Coronary artery (tissue), 2 donors: ENCODE results near the gene PAM16.
A peak's percentile ranks its signal among the peaks of the same experiment; 100 is the strongest.

Experiments
- DNase-seq: peaks from one replicate; pipeline ENCODE4 v3.0.0-alpha.2; 2017; ENCODE audit warnings: low spot score
- H3K27ac ChIP-seq, 2 donors: fragments of 200-600 bp; sonication (generic); one replicate each; pipeline ENCODE4 v1.5.1; 2016 to 2019
- H3K4me3 ChIP-seq: fragments of 200-600 bp; sonication (generic); 2 replicates; pipeline ENCODE4 v1.5.1; 2016; ENCODE audit warnings: mild to moderate bottlenecking, moderate library complexity
- TF ChIP-seq, protein P1 (sequence below): fragments of 200-600 bp; sonication (generic); IDR thresholded peaks from one replicate; pipeline ENCODE4 v1.5.1; 2019; ENCODE audit warnings: antibody characterized with exemption

Gene PAM16

DNA sequence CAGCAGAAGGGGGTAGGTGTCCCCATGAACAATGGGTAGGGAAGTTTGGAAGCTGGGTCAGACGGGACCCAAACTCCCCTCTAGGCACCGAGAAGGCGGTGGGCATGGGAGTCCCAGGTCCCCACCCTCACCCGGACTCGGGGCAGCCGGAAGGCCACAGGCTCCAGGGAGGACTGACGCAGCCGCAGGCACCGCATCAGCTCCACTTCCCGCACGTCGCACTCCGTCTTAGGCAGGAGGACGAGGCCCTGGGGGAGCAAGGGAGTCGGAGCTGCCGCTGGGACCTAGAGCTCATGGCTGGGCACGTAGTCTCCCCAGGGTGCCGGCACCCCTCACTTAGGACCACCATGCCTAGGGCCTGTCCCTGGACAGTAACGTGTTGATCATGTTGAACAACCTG is 7.1 kb upstream of the PAM16 start:
- DNase-seq: no peak
- TF ChIP-seq, protein P1, sequence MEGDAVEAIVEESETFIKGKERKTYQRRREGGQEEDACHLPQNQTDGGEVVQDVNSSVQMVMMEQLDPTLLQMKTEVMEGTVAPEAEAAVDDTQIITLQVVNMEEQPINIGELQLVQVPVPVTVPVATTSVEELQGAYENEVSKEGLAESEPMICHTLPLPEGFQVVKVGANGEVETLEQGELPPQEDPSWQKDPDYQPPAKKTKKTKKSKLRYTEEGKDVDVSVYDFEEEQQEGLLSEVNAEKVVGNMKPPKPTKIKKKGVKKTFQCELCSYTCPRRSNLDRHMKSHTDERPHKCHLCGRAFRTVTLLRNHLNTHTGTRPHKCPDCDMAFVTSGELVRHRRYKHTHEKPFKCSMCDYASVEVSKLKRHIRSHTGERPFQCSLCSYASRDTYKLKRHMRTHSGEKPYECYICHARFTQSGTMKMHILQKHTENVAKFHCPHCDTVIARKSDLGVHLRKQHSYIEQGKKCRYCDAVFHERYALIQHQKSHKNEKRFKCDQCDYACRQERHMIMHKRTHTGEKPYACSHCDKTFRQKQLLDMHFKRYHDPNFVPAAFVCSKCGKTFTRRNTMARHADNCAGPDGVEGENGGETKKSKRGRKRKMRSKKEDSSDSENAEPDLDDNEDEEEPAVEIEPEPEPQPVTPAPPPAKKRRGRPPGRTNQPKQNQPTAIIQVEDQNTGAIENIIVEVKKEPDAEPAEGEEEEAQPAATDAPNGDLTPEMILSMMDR: no peak
- no peak overlapping the region for H3K4me3 ChIP-seq
- no peak overlapping the region for H3K27ac ChIP-seq

DNA sequence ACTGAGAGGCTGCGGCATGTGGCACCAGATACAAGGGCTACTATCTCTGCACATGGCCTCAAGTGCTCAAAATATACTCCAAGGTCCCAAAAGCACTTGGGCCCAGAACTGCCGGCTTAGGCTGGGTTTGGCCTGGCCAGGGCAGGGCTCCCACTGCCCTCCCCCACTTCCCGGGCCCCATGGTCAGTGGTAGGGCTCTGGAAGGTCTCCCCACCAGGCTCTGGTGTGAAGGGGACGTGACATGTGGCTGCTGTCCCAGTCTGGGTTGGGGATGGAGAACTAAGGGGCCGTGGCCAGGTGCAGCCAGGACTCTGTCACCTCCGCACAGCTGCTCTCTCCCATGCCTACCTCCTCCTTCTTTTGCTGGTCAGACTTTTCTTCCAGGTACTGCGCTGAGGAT is 5.7 kb upstream of the PAM16 start:
- DNase-seq: no peak
- Histone ChIP-seq H3K4me3 (no peak overlapping the region), H3K27ac (no peak overlapping the region)
- TF ChIP-seq, protein P1: no peak

DNA sequence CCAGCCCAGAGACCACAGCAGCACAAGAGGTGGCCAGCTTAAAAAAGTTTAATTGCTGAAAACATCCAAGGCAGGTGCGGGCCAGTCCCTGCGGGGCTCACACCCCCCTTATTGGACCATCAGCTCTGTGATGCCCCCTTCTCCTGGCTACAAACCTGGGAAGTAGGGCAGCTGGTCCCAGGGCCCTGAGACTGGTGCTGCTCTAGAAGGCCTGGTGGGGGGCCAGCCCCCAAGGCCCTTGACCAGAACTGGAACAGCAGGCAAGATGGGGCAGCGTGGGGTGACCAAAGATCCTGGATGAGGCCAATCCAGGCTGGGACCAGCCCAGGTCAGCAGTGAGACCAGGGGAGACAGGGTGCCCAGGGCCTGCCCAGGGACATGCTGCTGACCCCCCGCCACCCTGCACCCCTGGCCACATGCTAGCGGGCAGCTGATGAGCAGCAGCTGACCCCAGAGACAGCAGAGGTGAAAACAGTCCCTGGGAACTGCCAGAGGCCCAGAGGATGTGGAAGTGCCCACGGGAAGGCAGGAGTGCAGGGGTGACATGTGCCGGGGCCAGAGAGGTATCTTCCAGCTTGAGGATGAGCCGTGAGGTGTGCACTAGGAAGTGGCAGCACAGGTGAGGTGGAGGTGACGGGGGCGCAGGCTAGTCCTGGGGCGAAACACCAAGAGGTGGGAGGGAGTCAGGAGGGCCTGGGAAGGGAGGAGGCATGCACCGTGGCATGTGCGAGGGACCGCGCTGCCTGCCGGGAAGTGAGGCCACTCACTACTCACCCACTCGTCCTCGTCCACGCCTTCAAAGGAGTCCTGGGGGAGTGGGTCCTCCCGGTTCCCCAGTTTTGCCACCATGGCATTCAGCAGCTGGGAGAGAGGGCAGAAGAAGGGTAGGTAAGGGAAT is 3.6 kb upstream of the PAM16 start:
- H3K4me3 ChIP-seq: no peak overlapping the region
- no peak overlapping the region for H3K27ac ChIP-seq
- DNase-seq: no peak
- TF ChIP-seq, protein P1: no peak

DNA sequence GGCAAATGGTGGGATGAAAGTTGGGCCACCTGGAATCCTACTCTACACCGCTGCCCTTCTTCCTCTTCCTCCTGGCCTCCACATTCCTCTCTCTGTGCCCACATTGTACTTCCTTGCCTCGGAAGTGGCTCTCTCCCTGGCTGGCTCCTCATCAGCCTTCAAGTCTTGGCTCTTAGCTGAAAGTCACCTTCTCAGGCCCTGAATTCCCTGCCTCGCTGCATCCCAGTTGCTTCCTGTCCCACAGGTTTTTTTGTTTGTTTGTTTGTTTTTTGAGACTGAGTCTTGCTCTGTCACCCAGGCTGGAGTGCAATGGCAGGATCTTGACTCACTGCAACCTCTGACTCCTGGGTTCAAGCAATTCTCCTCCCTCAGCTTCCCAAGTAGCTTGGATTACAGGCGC is 2.6 kb upstream of the PAM16 start:
- no peak overlapping the region for H3K4me3 ChIP-seq
- TF ChIP-seq, protein P1: no peak

DNA sequence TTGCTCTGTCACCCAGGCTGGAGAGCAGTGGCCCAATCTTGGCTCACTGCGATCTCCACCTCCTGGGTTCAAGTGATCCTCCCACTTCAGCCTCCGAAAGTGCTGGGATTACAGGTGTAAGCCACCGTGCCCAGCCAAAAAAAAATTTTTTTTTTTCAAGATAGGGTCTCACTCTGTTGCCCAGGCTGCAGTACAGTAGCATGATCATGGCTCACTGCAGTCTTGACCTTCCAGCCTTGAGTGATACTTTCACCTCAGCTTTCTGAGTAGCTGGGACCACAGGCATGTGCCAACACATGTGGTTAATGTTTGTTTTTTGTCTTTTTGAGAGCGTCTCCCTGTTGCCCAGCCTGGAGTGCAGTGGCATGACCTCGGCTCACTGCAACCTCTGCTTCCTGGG is 1.7 kb upstream of the PAM16 start:
- H3K27ac ChIP-seq: no peak overlapping the region
- no peak for DNase-seq
- TF ChIP-seq, protein P1: no peak
- no peak overlapping the region for H3K4me3 ChIP-seq

More for the DNA sequence above, 2.6 kb upstream of the PAM16 start:
- DNase-seq: no peak
- H3K27ac ChIP-seq: no peak overlapping the region

DNA sequence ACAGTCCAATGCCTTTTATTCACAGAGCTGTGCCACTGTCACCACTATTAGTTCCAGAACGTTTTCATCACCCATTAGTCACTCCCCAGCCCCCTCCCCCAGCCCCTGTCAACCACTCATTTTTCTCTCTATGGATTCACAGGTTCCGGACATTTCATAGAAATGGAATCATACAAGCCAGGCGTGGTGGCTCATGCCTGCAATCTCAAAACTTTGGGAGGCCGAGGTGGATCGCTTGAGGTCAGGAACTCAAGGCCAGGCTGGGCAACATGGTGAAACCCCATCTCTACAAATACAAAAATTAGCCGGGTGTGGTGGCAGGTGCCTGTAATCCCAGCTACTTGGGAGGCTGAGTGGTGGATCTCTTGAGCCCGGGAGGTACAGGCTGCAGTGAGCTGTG is 759 bp upstream of the PAM16 start:
- no peak for DNase-seq
- H3K27ac ChIP-seq: peak overlapping the region in 1 of 2 donors; percentile 92
- no peak overlapping the region for H3K4me3 ChIP-seq
- TF ChIP-seq, protein P1: no peak

DNA sequence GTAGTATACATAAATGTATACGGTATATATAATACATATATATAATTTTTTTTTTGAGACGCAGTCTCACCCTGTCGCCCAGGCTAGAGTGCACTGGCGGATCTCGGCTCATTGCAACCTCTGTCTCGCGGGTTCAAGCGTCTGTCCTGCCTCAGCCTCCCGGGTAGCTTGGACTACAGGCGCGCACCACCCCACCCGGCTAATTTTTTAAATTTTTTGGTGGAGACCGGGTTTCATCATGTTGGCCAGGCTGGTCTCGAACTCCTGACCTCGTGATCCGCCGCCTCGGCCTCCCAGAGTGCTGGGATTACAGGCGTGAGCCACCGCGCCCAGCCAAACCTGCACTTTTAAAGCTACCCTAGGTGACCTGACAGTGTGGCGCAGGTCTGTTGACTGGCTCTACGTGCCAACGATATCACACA is 745 bp downstream of the PAM16 start:
- TF ChIP-seq, protein P1: no peak

More for the DNA sequence above, 745 bp downstream of the PAM16 start:
- no peak for DNase-seq
- Histone ChIP-seq H3K4me3 (peak overlapping the region; percentile 97), H3K27ac (peak overlapping the region; percentile 54 to 92)
